OCI-LY3 (cell line): Measurements from ENCODE around the gene SHANK2.

Source experiments
- H2AFZ ChIP-seq: fragments of 200-600, 300-600 bp; shearing (Covaris generic); 2 replicates; pipeline ENCODE4 v1.6.0; 2014; ENCODE audit warnings: antibody characterized with exemption, low read depth, low read length
- H3K27ac ChIP-seq: fragments of 200-600, 300-600 bp; sonication (generic); 2 replicates; pipeline ENCODE4 v1.5.1; 2014; ENCODE audit warnings: mild to moderate bottlenecking, low read length, moderate library complexity, mixed read lengths
- H3K27me3 ChIP-seq: fragments of 200-600, 300-600 bp; sonication (generic); 2 replicates; pipeline ENCODE4 v1.6.1; 2014; ENCODE audit warnings: low read depth, low read length, mixed read lengths
- H3K36me3 ChIP-seq: fragments of 200-600, 300-600 bp; sonication (generic); replicated peaks from 2 replicates; pipeline ENCODE3; 2014; ENCODE audit warnings: low read depth, low read length, mixed read lengths
- H3K4me1 ChIP-seq: fragments of 300-600, 200-600 bp; sonication (generic); 2 replicates; pipeline ENCODE4 v1.6.1; 2014; ENCODE audit warnings: low read length, mixed read lengths
- H3K4me2 ChIP-seq: fragments of 200-600, 300-600 bp; sonication (generic); 2 replicates; pipeline ENCODE4 v1.6.1; 2014; ENCODE audit warnings: low read length, mixed read lengths
- H3K4me3 ChIP-seq: fragments of 300-600, 200-600 bp; sonication (generic); 2 replicates; pipeline ENCODE4 v1.5.1; 2014; ENCODE audit warnings: antibody characterized with exemption, mild to moderate bottlenecking, low read length, moderate library complexity
- H3K79me2 ChIP-seq: fragments of 300-600, 200-600 bp; shearing (Covaris generic); 2 replicates; pipeline ENCODE4 v1.6.1; 2014; ENCODE audit warnings: mild to moderate bottlenecking, low read length, mixed read lengths
- H3K9ac ChIP-seq: fragments of 300-600, 200-600 bp; shearing (Covaris generic); 2 replicates; pipeline ENCODE4 v1.6.0; 2014; ENCODE audit warnings: mild to moderate bottlenecking, low read length, moderate library complexity
- H3K9me3 ChIP-seq: fragments of 200-600, 300-600 bp; shearing (Covaris generic); 2 replicates; pipeline ENCODE4 v1.6.1; 2014; ENCODE audit warnings: low read length, mixed read lengths; ENCODE audit not compliant: insufficient read depth
- H4K20me1 ChIP-seq: fragments of 200-600, 300-600 bp; sonication (generic); 2 replicates; pipeline ENCODE4 v1.6.1; 2016; ENCODE audit warnings: low read length, mixed read lengths; ENCODE audit not compliant: insufficient read depth
- EZH2phosphoT487 ChIP-seq: fragments of 200-600 bp; shearing (Covaris generic); IDR thresholded peaks from 2 replicates; pipeline ENCODE4 v1.6.1; 2018; ENCODE audit warnings: antibody characterized with exemption, mixed run types, low read depth
- TF ChIP-seq, protein P1 (sequence below): fragments of 200-600, 300-600 bp; sonication (generic); IDR thresholded peaks from 2 replicates; pipeline ENCODE4 v1.5.1; 2014; ENCODE audit warnings: antibody characterized with exemption, low read length, low read depth

SHANK2 gene

DNA sequence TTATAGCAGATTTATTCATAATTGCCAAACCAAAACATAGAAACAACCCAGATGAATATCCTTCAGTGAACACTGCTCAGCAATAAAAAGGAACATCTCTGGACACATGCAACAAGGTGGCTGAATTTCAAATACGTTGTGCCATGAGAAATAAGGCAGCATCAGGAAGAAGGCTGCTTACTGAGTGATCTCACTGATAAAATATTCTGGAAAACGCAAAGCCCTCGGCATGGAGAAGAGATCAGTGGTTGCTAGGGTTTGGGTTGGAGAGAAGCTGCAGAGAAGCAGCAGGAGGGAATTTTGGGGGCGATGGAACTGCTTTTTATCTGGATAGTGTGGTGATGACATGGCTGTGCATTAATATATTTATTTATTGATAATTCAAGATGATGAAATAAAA, 11.0 kb upstream of the SHANK2 start:
- Histone ChIP-seq H3K4me1 (no peaks in the 10 kb centered on the region), H3K9me3 (no peaks in the 10 kb centered on the region), H3K4me3 (no peak overlapping the region), H2AFZ (no peak overlapping the region), H3K36me3 (no peaks in the 10 kb centered on the region), H3K27me3 (no peaks in the 10 kb centered on the region; the same call in 1 of the 2 replicates), H3K4me2 (no peak overlapping the region), H3K9ac (no peak overlapping the region), H3K79me2 (no peaks in the 10 kb centered on the region), H4K20me1 (no peaks in the 10 kb centered on the region), H3K27ac (no peak overlapping the region)
- no peak for TF ChIP-seq EZH2phosphoT487
- TF ChIP-seq, protein P1, sequence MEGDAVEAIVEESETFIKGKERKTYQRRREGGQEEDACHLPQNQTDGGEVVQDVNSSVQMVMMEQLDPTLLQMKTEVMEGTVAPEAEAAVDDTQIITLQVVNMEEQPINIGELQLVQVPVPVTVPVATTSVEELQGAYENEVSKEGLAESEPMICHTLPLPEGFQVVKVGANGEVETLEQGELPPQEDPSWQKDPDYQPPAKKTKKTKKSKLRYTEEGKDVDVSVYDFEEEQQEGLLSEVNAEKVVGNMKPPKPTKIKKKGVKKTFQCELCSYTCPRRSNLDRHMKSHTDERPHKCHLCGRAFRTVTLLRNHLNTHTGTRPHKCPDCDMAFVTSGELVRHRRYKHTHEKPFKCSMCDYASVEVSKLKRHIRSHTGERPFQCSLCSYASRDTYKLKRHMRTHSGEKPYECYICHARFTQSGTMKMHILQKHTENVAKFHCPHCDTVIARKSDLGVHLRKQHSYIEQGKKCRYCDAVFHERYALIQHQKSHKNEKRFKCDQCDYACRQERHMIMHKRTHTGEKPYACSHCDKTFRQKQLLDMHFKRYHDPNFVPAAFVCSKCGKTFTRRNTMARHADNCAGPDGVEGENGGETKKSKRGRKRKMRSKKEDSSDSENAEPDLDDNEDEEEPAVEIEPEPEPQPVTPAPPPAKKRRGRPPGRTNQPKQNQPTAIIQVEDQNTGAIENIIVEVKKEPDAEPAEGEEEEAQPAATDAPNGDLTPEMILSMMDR, result no peak

- Histone ChIP-seq H3K9me3 (no peaks in the 10 kb centered on the region), H3K9ac (no peak overlapping the region), H3K27ac (no peak overlapping the region), H2AFZ (no peak overlapping the region), H3K4me3 (no peak overlapping the region), H4K20me1 (no peaks in the 10 kb centered on the region), H3K4me1 (no peaks in the 10 kb centered on the region), H3K79me2 (no peaks in the 10 kb centered on the region), H3K36me3 (no peaks in the 10 kb centered on the region), H3K27me3 (no peaks in the 10 kb centered on the region), H3K4me2 (no peak overlapping the region)
- TF ChIP-seq, protein P1, result no peak
- TF ChIP-seq EZH2phosphoT487, result no peak
These were observed 3.6 kb upstream of the SHANK2 start for GRCh38 chr11:71255800-71256479.

DNA sequence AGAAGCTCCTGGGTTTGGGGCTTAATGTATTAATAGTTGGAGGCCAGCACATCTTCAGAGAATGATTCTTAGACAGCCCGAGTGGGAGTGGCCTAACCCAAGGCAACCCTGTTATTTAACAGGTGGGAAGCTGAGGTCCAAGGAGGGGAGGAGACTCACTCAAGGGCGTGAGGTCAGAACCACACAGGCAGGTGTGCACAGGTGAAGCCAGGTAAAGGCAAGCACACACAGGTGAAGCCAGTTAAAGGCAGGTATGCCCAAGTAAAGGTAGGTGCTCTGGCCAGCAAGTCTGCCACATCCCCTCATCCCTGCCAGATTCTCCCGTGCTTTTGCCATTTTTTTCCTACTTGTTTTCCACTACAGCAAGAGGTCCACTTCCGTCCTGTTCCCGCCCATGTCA, 2.9 kb upstream of the SHANK2 start:
- Histone ChIP-seq H3K27me3 (no peaks in the 10 kb centered on the region), H3K9ac (no peak overlapping the region), H3K4me1 (no peaks in the 10 kb centered on the region), H2AFZ (no peak overlapping the region), H3K79me2 (no peaks in the 10 kb centered on the region), H3K9me3 (no peaks in the 10 kb centered on the region), H3K36me3 (no peaks in the 10 kb centered on the region), H4K20me1 (no peaks in the 10 kb centered on the region), H3K4me3 (no peak overlapping the region), H3K27ac (no peak overlapping the region), H3K4me2 (no peak overlapping the region)
- TF ChIP-seq EZH2phosphoT487, result no peak
- TF ChIP-seq, protein P1, result no peak

- Histone ChIP-seq H4K20me1 (no peaks in the 10 kb centered on the region), H2AFZ (no peak overlapping the region), H3K4me2 (no peak overlapping the region), H3K79me2 (no peaks in the 10 kb centered on the region), H3K9ac (no peak overlapping the region), H3K9me3 (no peaks in the 10 kb centered on the region), H3K4me1 (no peaks in the 10 kb centered on the region), H3K4me3 (no peak overlapping the region), H3K36me3 (no peaks in the 10 kb centered on the region), H3K27ac (no peak overlapping the region), H3K27me3 (no peaks in the 10 kb centered on the region)
- no peak for TF ChIP-seq EZH2phosphoT487
- TF ChIP-seq, protein P1, result no peak
These were observed 1.4 kb upstream of the SHANK2 start for GRCh38 chr11:71253794-71254193.
